HG03095 (cell line): ENCODE measurements around the gene GCSAM.
"Not testable (repeated sequence)": the region's sequence is repeated elsewhere in the genome, so short reads cannot be mapped to it uniquely, and the experiment has no call there.

Experiments used
- ATAC-seq: cut with Tn5 transposase; IDR thresholded peaks from one replicate; pipeline ENCODE4 v1.9.1; 2021; ENCODE audit warnings: moderate library complexity; ENCODE audit not compliant: unreplicated experiment

GCSAM gene

DNA sequence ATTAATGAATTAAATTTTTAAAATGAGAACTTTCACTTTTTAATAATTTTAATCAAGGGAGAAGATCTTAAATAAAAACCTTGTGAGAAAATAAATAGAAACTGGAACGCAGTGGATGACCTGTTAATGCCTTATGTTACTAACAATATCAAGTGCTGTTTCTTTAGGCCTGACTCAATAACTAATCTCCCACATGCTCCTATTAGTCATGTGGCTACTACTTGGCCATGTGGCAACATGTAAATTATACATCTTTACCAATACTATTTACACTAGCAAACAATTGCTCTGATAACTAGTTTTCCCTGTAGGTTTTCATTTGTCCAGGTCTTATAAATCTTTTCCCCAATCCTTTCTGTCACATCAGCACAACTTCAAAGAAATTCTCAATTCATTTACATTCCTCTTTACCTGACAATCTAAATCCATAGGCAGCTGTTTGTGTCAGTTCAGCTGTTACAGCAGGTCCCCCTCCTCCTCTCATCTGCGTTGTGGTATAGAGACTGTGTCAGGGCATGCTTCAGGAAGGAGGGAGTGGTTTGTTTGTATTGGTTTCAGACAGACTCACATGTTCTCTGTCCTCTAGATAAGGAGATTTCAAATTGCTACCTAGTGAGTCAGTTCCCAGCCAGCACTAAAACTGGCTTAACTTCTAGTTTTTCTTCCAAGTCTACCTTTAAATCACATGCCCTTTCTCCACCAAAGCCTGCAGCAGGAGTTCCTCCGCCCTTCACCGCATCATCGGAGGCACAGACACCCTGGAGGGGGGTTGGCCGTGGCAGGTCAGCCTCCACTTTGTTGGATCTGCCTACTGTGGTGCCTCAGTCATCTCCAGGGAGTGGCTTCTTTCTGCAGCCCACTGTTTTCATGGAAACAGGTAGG is 58.2 kb downstream of the GCSAM start:
- ATAC-seq: peak; percentile 92

DNA sequence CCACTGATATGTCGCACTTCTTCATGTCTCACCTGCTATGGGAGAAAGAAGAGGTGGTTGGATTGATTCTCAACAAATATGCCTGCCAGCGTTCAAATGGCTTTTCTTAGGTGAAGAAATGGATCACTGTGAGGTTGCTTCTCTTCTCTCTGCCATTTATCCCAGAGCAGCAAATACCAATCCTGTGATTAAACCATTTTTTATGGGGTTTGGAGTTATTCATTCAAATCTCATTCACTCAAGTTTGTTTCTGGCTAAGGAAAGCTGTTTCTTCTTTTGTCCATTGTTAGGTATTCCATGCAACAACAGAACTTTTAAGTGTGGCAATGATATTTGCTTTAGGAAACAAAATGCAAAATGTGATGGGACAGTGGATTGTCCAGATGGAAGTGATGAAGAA is 59.0 kb downstream of the GCSAM start:
- ATAC-seq: no peak

DNA sequence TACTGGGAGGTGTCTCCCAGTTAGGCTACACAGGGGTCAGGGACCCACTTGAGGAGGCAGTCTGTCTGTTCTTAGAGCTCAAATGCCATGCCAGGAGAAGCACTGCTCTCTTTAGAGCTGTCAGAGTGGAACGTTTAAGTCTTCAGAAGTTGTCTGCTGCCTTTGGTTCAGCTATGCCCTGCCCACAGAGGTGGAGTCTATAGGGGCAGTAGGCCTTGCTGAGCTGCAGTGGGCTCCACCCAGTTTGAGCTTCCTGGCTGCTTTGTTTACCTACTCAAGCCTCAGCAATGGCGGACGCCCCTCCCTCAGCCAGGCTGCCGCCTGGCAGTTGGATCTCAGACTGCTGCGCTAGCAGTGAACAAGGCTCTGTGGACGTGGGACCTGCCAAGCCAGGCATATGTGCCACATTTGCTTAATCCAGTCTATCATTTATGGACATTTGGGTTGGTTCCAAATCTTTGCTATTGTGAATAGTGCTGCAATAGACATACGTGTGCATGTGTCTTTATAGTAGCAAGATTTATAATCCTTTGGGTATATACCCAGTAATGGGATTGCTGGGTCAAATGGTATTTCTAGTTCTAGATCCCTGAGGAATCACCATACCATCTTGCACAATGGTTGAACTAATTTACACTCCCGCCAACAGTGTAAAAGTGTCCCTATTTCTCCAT is 60.5 kb downstream of the GCSAM start:
- ATAC-seq: not testable (repeated sequence)
